ENCODE results near the gene ZNF304.

GRCh38 chr19:57317503-57317902 lies 33.6 kb upstream of the ZNF304 start:
- TF ChIP-seq CTCF (conservative IDR thresholded peaks at IDR 0.05; ENCODE audit: low read depth, low read length) = no peak
- TF ChIP-seq EZH2 (IDR thresholded peaks at IDR 0.05; ENCODE audit: borderline replicate concordance, low read depth, low read length, poor library complexity, severe bottlenecking) = no peak

Data from A673 (cell line).